ENCODE results near the gene BCL2A1. TPM values are rescaled to one million over a fixed set of nuclear protein-coding genes. Genes with fewer than 3 reads are reported as not detected.

BCL2A1 gene
- total and polyA plus RNA-seq, 10 of the 15 experiments (the other 5 are each of a cell fraction or from before 2014, with no cell fraction given) = 181 to 570 (median 321) TPM

- WGBS (ENCODE audit: insufficient coverage, insufficient replicate concordance, low lambda C conversion rate, missing lambda C conversion rate) = 78% methylated on average over 2 of the region's 2 CpGs
- ChIA-PET SMC1A (ENCODE audit: uncharacterized antibody, unreplicated experiment) (interaction anchor here (1.0 to 7.2 kb wide), 2 partner anchors 9 to 40 kb away, joined by 3 to 85 read pairs; no protein-coding TSS in a partner anchor), RAD21 (ENCODE audit: unreplicated experiment) (no interaction called here), POLR2A (no interaction called here), CTCF (no interaction called here)
- TF ChIP-seq ETV6 (conservative IDR thresholded peaks at IDR 0.05 in 1 of 2, IDR thresholded peaks at IDR 0.05 in 1 of 2; ENCODE audit: borderline replicate concordance in 1 of 2, low read depth in 1 of 2) (no peak), TCF7 (IDR thresholded peaks at IDR 0.05; ENCODE audit: borderline replicate concordance) (no peak), ZNF592 (IDR thresholded peaks at IDR 0.05) (no peak), PML (IDR thresholded peaks at IDR 0.05; ENCODE audit: low read length) (no peak)
- Histone ChIP-seq H3K4me2 (ENCODE audit: control insufficient read depth, insufficient read depth) (no peak overlapping the region), H3K27ac (ENCODE audit: control insufficient read depth, insufficient read depth) (no peak overlapping the region), H4K20me1 (ENCODE audit: control insufficient read depth, insufficient read depth) (no peaks in the 10 kb centered on the region), H3K36me3 (ENCODE audit: control insufficient read depth in 2 of 2, insufficient read depth in 2 of 2, low read length in 1 of 2) (no peaks in the 10 kb centered on the region), H3K9ac (ENCODE audit: control insufficient read depth, insufficient read depth, low read length) (no peak overlapping the region), H3K4me1 (ENCODE audit: control insufficient read depth, insufficient read depth, low read length) (peaks cover 3% of the 10 kb centered on the region; the same call in 1 of the 2 replicates), H2AFZ (ENCODE audit: control insufficient read depth, low read depth, low read length) (no peak overlapping the region), H3K79me2 (ENCODE audit: control insufficient read depth, insufficient read depth, low read length) (no peaks in the 10 kb centered on the region), H3K9me3 (replicated peaks; ENCODE audit: control insufficient read depth, insufficient read depth, low read length) (no peaks in the 10 kb centered on the region), H3K27me3 (replicated peaks in 1 of 2; ENCODE audit: control insufficient read depth in 2 of 2, insufficient read depth in 2 of 2, low read length in 1 of 2) (no peaks in the 10 kb centered on the region), H3K4me3 (no peak overlapping the region)
- FAIRE-seq (no peak), ATAC-seq (no peak), DNase-seq (ENCODE audit: low read depth, low spot score) (no peak)
- BruUV-seq (replicated peaks) = no TSS peak
- in situ Hi-C loops (cut with MboI) (no loop called here), intact Hi-C loops (cut with micrococcal nuclease; ENCODE audit: unreplicated experiment) (no loop called here)
Observed at GRCh38 chr15:79950247-79950646, 20.7 kb downstream of the BCL2A1 start.

Data from GM12878 (cell line).